GM13976 (cell line): ENCODE measurements around the gene RDH8.

Experiments used
- DNase-seq: peaks from one replicate; pipeline ENCODE4 v3.0.0; 2012; ENCODE audit warnings: low spot score
- in situ Hi-C: fragments of 300-500 bp; cut with MboI; formaldehyde crosslinking; loops from one replicate; pipeline ENCODE4 v1.12.0; 2022; ENCODE audit warnings: low sequenced_read_pairs, mixed read lengths, inconsistent platforms; ENCODE audit not compliant: unreplicated experiment
- TF ChIP-seq, protein P1 (sequence below): IDR thresholded peaks from 2 replicates; pipeline ENCODE4 v1.5.1; 2012; ENCODE audit warnings: borderline replicate concordance, mild to moderate bottlenecking; ENCODE audit not compliant: insufficient read depth; ENCODE audit errors: extremely low read depth, missing control alignments, control extremely low read depth

RDH8 gene

DNA sequence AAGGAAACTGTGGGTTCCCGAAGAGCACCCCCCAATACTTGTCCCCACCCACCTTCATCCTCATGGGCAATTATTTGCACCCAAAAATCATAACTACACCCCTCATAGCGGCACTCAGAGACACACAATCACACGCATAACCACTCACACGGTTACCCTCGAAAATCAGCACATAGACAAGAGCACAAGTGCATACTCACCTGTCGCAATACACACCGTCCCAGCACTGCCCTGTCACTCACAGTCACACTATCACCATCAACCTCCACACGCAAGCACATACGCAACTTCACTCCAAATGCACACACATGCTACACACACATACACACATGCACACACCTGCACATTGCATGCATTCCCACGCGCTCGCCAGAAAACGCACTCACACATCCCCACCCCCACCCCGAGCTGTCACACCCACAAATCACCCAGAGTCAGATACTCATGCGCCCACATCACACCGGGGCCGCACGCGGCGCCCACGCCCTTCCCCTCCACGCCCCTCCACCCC, 3.5 kb upstream of the RDH8 start:
- no peak for DNase-seq
- TF ChIP-seq, protein P1, sequence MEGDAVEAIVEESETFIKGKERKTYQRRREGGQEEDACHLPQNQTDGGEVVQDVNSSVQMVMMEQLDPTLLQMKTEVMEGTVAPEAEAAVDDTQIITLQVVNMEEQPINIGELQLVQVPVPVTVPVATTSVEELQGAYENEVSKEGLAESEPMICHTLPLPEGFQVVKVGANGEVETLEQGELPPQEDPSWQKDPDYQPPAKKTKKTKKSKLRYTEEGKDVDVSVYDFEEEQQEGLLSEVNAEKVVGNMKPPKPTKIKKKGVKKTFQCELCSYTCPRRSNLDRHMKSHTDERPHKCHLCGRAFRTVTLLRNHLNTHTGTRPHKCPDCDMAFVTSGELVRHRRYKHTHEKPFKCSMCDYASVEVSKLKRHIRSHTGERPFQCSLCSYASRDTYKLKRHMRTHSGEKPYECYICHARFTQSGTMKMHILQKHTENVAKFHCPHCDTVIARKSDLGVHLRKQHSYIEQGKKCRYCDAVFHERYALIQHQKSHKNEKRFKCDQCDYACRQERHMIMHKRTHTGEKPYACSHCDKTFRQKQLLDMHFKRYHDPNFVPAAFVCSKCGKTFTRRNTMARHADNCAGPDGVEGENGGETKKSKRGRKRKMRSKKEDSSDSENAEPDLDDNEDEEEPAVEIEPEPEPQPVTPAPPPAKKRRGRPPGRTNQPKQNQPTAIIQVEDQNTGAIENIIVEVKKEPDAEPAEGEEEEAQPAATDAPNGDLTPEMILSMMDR = no peak
- in situ Hi-C loops = no loop called here

DNA sequence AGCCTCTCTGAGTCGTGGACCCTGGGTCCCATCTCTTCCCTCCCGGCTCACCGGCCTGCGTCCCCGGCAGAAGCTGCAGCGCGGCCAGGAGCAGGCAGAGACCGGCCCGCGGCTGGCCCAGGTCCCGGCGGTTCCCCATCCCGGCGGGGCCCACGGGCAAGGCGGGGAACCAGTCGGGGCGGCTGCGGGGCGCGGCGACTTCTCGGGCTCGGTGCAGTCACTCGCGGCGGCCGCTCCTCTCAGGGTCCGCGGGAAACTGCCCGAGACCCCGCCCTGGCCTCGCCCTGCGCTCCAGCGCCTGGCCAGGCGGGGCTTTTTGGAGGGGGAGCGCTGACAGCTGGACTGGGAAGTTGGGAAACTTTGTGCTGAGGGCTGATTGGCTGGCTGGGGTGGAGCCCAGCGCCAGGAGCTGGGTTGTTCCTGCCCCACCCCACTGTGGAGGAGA, 3.0 kb upstream of the RDH8 start, which contains the start of gene COL5A3:
TSS of gene COL5A3 (minus strand) at position 258 of the 445 bp plus-strand sequence. CDS start at position 139, 119 bp downstream.
- no peak for DNase-seq
- TF ChIP-seq, protein P1 = no peak
- in situ Hi-C loops = no loop called here

DNA sequence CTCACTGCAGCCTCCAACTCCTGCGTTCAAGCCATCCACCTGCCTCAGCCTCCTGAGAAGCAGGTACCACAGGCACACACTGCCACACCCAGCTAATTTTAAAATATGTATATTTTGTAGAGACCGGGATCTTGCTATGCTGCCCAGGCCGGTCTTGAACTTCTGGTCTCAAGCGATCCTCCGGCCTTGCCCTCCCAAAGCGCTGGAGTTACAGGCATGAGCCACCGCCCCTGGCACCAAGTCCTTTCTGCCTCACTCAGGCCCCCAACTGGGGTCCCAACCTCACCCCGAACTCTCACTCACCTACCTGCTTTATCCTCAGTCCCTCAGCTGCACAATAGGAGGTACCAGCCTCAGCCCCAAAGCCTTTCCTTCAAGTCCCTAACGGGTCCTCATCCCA, 2.3 kb upstream of the RDH8 start:
- in situ Hi-C loops = no loop called here
- TF ChIP-seq, protein P1 = no peak
- no peak for DNase-seq

DNA sequence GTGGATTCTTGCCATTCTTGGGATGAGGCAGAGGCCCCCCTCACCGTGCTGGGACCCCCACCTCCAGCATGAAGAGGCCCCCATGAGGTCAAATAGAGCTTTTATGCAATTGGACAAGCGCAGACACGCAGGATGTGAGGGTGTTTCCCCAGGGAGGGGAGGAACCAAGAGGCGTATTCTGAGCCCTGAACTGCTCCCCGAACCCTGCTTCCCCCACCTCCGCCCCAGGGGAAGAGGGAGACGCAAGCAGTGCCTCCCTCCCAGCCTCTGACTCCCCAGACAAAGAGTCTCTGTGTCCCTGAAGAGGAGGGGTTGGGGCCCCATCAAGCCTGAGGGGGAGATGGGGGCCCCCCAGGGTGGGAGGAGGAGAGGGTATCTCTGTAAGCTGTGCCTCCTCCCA, 1.3 kb upstream of the RDH8 start:
- TF ChIP-seq, protein P1 = no peak
- DNase-seq = no peak
- in situ Hi-C loops = no loop called here

DNA sequence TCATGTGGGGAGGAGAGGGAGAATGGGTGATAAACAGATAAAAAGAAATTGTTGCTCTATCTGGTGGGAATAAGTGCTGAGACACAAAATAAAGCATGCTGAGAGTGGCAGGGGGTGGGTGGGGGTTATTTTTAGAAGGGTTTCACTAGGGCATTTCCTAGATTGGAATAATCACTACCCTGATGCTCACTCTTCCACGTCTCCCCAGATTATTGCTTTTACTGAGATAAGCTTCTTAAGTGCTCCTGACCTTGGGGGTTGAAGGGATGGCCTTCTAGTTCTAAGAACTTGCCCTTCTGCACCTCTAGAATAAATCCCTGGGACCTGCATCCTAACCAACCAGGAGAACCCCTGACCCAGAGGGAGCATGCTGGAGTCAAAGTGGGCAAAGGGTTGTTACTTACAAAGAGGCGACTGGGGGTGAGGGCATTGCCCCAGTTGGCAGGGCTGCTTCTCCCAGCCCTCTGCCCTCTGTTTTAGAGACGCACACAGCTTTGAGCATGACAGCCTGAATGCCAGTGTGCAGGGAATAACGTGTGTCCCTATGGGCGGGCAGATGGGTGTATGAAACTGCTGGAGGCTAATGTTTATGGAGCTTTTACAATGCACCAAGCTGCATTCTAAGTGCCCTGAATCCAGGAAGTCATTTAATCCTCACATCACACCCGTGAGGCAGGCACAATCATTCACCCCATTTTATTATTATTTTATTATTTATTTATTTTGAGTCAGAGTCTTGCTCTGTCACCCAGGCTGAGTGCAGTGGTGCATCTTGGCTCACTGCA, 743 bp downstream of the RDH8 start:
- DNase-seq = no peak
- TF ChIP-seq, protein P1 = no peak
- in situ Hi-C loops = no loop called here

DNA sequence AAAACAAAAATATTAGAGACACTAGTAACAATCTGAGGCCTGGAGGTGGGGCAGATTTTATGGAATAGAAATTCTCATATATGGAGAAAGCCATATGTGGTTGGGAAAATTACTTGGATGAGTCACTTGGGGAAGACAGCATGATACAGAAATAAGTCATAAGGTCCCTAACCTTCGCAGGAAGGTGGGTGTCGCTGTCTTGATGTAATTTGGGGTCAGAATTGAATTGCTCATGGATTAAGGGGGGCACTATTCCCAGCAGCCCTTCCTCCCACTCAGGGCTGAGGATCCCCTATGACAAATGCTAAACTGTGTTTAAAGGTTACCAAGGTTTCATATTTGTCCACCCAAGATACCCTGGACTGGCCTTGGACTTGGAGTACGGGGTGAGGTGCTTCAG, 5.0 kb downstream of the RDH8 start:
- no peak for DNase-seq
- TF ChIP-seq, protein P1 = no peak
- in situ Hi-C loops = no loop called here
